Stimulated activated naive B cell treated with anti-CD40 and anti-IgM and Interleukin-4, amounts not matched to agents 10 μg/mL and 1 μg/mL and 100 μg/mL, for 72 hours (primary cell): ENCODE results near the gene FYB1.

Source experiments
- ATAC-seq, 2 donors: fragments of 150-1000 bp; cut with Tn5 transposase; replicated peaks; 2 replicates each; pipeline ENCODE4 v1.10.0; 2021; ENCODE audit warnings: moderate library complexity in 1 of 2
- DNase-seq: peaks from one replicate; pipeline ENCODE4 v3.0.0; 2021
- H3K27ac Mint-ChIP-seq: one replicate; pipeline ENCODE4 v1.8.0; 2022; ENCODE audit warnings: mild to moderate bottlenecking, mixed read lengths
- H3K27me3 Mint-ChIP-seq, 2 donors: one replicate each; pipeline ENCODE4 v1.8.0; 2022; ENCODE audit warnings: mixed read lengths in 2 of 2
- H3K36me3 Mint-ChIP-seq, 2 donors: one replicate each; pipeline ENCODE4 v1.8.0; 2022; ENCODE audit warnings: mixed read lengths in 2 of 2, mild to moderate bottlenecking in 1 of 2
- H3K4me1 Mint-ChIP-seq, 2 donors: one replicate each; pipeline ENCODE4 v1.8.0; 2022; ENCODE audit warnings: mixed read lengths in 2 of 2, mild to moderate bottlenecking in 1 of 2
- H3K4me3 Mint-ChIP-seq, 2 donors: one replicate each; pipeline ENCODE4 v1.8.0; 2022; ENCODE audit warnings: mild to moderate bottlenecking in 2 of 2, mixed read lengths in 2 of 2, moderate library complexity in 1 of 2
- H3K9me3 Mint-ChIP-seq, 2 donors: one replicate each; pipeline ENCODE4 v1.8.0; 2022; ENCODE audit warnings: mixed read lengths in 2 of 2, mild to moderate bottlenecking in 1 of 2

Gene FYB1, protein sequence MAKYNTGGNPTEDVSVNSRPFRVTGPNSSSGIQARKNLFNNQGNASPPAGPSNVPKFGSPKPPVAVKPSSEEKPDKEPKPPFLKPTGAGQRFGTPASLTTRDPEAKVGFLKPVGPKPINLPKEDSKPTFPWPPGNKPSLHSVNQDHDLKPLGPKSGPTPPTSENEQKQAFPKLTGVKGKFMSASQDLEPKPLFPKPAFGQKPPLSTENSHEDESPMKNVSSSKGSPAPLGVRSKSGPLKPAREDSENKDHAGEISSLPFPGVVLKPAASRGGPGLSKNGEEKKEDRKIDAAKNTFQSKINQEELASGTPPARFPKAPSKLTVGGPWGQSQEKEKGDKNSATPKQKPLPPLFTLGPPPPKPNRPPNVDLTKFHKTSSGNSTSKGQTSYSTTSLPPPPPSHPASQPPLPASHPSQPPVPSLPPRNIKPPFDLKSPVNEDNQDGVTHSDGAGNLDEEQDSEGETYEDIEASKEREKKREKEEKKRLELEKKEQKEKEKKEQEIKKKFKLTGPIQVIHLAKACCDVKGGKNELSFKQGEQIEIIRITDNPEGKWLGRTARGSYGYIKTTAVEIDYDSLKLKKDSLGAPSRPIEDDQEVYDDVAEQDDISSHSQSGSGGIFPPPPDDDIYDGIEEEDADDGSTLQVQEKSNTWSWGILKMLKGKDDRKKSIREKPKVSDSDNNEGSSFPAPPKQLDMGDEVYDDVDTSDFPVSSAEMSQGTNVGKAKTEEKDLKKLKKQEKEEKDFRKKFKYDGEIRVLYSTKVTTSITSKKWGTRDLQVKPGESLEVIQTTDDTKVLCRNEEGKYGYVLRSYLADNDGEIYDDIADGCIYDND

GRCh38 chr5:39219437-39219836 is at the start of gene FYB1:
Gene FYB1 (minus strand): TSS chr5:39219563. CDS start chr5:39202960, 16,603 bp downstream.
- no peaks in the 10 kb centered on the region for H3K27me3 Mint-ChIP-seq
- no peaks in the 10 kb centered on the region for H3K9me3 Mint-ChIP-seq
- ATAC-seq, result no peak
- H3K36me3 Mint-ChIP-seq, result no peaks in the 10 kb centered on the region
- no peak within 1 kb of the TSS for H3K4me3 Mint-ChIP-seq
- H3K4me1 Mint-ChIP-seq, result peaks cover 3 to 7% of the 10 kb centered on the region in 2 donors
- H3K27ac Mint-ChIP-seq, result no peak within 1 kb of the TSS
- no peak for DNase-seq

GRCh38 chr5:39267186-39267585 is 47.8 kb upstream of the FYB1 start:
- ATAC-seq, result no peak
- DNase-seq, result no peak
- Mint-ChIP-seq H3K4me3 (no peak overlapping the region), H3K36me3 (no peaks in the 10 kb centered on the region), H3K4me1 (peaks cover 4 to 8% of the 10 kb centered on the region in 2 donors), H3K9me3 (peaks cover 0 to 2% of the 10 kb centered on the region in 2 donors), H3K27me3 (no peaks in the 10 kb centered on the region), H3K27ac (no peak overlapping the region)

GRCh38 chr5:39266442-39266841 is 47.1 kb upstream of the FYB1 start:
- no peak overlapping the region for H3K4me3 Mint-ChIP-seq
- H3K27me3 Mint-ChIP-seq, result no peaks in the 10 kb centered on the region
- H3K27ac Mint-ChIP-seq, result no peak overlapping the region
- H3K4me1 Mint-ChIP-seq, result peaks cover 4 to 8% of the 10 kb centered on the region in 2 donors
- peaks cover 0 to 2% of the 10 kb centered on the region in 2 donors for H3K9me3 Mint-ChIP-seq
- H3K36me3 Mint-ChIP-seq, result no peaks in the 10 kb centered on the region
- ATAC-seq, result no peak
- no peak for DNase-seq

GRCh38 chr5:39264528-39264927 is 45.2 kb upstream of the FYB1 start:
- Mint-ChIP-seq H3K36me3 (no peaks in the 10 kb centered on the region), H3K9me3 (peaks cover 0 to 2% of the 10 kb centered on the region in 2 donors), H3K27me3 (no peaks in the 10 kb centered on the region), H3K4me1 (peaks cover 4 to 5% of the 10 kb centered on the region in 2 donors), H3K27ac (no peak overlapping the region), H3K4me3 (no peak overlapping the region)
- DNase-seq (no peak), ATAC-seq (no peak)

DNA sequence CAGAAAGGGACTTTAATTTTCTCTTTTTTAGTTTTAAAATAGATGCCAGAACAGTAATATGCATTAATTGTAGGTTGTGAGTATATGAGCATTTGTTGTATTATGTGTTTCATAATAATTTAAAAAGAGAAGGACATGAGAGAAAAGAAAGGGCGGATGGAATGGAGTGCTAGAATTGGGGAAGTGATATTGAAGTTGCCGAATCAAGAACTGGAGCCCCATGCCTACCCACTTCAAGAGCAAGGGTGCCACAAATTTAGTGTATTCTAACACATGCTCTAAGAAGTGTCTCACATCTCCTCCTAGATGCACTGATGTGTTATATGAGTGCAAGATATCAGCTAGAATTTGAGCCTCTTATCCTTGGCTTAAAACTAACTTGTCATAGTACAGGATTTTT is 43.6 kb upstream of the FYB1 start:
- Mint-ChIP-seq H3K4me1 (peaks cover 4 to 5% of the 10 kb centered on the region in 2 donors), H3K9me3 (peaks cover 0 to 2% of the 10 kb centered on the region in 2 donors), H3K27ac (no peak overlapping the region), H3K4me3 (no peak overlapping the region), H3K36me3 (no peaks in the 10 kb centered on the region), H3K27me3 (peaks cover 0 to 7% of the 10 kb centered on the region in 2 donors)
- ATAC-seq (no peak), DNase-seq (no peak)

GRCh38 chr5:39260095-39260494 is 40.7 kb upstream of the FYB1 start:
- H3K27ac Mint-ChIP-seq, result no peak overlapping the region
- peaks cover 4 to 7% of the 10 kb centered on the region in 2 donors for H3K4me1 Mint-ChIP-seq
- no peaks in the 10 kb centered on the region for H3K36me3 Mint-ChIP-seq
- no peak overlapping the region for H3K4me3 Mint-ChIP-seq
- no peak for ATAC-seq
- H3K27me3 Mint-ChIP-seq, result peaks cover 5 to 14% of the 10 kb centered on the region in 2 donors
- H3K9me3 Mint-ChIP-seq, result peaks cover 0 to 2% of the 10 kb centered on the region in 2 donors
- no peak for DNase-seq

DNA sequence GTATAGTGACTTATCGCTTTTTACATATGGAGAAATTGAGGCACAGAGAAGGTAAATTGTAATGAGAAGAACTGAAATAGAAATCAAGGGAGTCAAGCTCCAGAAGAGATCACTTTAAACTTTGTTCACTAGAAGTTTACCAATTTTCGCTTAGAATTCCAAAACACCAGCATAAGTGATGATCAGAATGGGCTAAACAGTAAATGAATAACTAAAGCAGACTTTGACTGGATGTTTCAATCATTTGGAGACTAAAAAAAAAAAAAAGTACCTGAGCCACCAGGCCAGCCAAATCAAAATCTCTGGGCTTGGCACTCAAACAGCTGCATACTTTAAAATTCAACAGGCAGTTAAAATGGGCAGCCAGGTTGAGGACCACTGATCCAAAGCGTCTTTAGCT is 38.2 kb upstream of the FYB1 start:
- DNase-seq (no peak), ATAC-seq (no peak)
- peaks cover 0 to 2% of the 10 kb centered on the region in 2 donors for H3K4me1 Mint-ChIP-seq
- no peaks in the 10 kb centered on the region for H3K36me3 Mint-ChIP-seq
- H3K27me3 Mint-ChIP-seq, result peaks cover 9 to 14% of the 10 kb centered on the region in 2 donors
- no peak overlapping the region for H3K27ac Mint-ChIP-seq
- H3K4me3 Mint-ChIP-seq, result no peak overlapping the region
- H3K9me3 Mint-ChIP-seq, result no peaks in the 10 kb centered on the region

DNA sequence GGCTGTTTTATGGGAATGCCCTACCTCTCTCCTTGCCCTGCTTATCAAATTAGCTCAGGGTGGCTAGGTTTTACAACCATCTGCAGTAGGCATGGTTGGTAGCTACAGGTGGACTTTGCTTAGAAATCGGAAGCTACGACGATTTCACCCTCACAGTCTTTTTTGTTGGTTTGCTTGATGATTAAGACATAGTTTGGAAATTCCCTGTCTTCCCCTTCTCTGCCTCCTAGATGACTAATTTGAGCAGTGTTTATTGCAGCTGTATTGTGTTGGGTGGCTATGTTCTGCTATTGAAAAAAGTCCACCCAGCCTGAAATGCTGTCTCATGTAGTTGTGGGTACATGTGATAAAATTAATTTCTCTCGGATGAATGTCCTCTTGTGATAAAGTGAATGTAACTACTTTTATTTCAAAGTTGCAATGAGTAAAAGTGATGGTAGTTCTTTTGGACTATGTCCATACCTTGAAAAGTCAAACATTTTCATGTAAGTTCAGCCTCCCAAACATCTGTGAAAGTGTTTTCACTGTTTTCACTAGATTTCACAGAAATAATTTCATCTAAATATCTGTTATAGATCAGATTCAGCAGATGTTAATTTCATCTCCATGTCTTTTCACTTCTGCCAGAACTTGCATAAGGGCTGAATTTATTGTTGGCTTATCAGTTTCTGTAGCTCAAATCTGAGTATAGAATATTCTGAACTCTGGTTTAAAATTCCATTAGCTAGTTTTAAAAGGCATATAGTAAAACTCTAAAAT is 37.3 kb upstream of the FYB1 start:
- Mint-ChIP-seq H3K27me3 (peaks cover 9 to 14% of the 10 kb centered on the region in 2 donors), H3K36me3 (no peaks in the 10 kb centered on the region), H3K4me3 (no peak overlapping the region), H3K4me1 (peaks cover 0 to 2% of the 10 kb centered on the region in 2 donors), H3K9me3 (no peaks in the 10 kb centered on the region), H3K27ac (no peak overlapping the region)
- DNase-seq (no peak), ATAC-seq (peak; percentile 64 to 83)

DNA sequence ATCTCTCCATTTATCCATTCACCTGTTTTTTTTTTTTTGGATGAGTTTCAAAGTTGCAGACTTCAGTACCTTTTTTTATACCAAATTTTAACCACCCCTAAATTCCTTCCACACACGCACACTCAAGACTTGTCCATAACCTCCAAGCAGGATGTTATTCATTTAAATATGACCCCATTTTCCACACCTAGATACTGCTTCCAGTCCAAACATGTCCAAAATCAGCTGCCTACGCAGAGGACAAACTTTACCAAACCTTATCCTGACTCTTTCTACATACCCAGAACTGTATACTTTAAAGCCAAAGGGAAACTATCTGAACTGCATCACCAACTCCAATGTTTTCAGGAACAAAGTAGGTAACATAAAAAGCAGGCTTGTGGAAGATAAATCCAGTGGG is 36.0 kb upstream of the FYB1 start:
- H3K27ac Mint-ChIP-seq, result no peak overlapping the region
- H3K36me3 Mint-ChIP-seq, result no peaks in the 10 kb centered on the region
- DNase-seq (no peak), ATAC-seq (no peak)
- H3K27me3 Mint-ChIP-seq, result peaks cover 9 to 14% of the 10 kb centered on the region in 2 donors
- H3K9me3 Mint-ChIP-seq, result peaks cover 2 to 4% of the 10 kb centered on the region in 2 donors
- no peak overlapping the region for H3K4me3 Mint-ChIP-seq
- H3K4me1 Mint-ChIP-seq, result peaks cover 0 to 2% of the 10 kb centered on the region in 2 donors

GRCh38 chr5:39254671-39255070 is 35.3 kb upstream of the FYB1 start:
- Mint-ChIP-seq H3K27me3 (peaks cover 9 to 14% of the 10 kb centered on the region in 2 donors), H3K4me3 (no peak overlapping the region), H3K4me1 (peaks cover 0 to 2% of the 10 kb centered on the region in 2 donors), H3K36me3 (peaks cover 1 to 4% of the 10 kb centered on the region in 2 donors), H3K9me3 (peaks cover 7 to 10% of the 10 kb centered on the region in 2 donors), H3K27ac (no peak overlapping the region)
- DNase-seq (no peak), ATAC-seq (no peak)

GRCh38 chr5:39253196-39253595 is 33.8 kb upstream of the FYB1 start:
- H3K9me3 Mint-ChIP-seq, result peaks cover 12 to 13% of the 10 kb centered on the region in 2 donors
- ATAC-seq (no peak), DNase-seq (no peak)
- H3K27ac Mint-ChIP-seq, result no peak overlapping the region
- peaks cover 0 to 2% of the 10 kb centered on the region in 2 donors for H3K4me1 Mint-ChIP-seq
- peaks cover 1 to 4% of the 10 kb centered on the region in 2 donors for H3K36me3 Mint-ChIP-seq
- peaks cover 9% of the 10 kb centered on the region in 2 donors for H3K27me3 Mint-ChIP-seq
- H3K4me3 Mint-ChIP-seq, result no peak overlapping the region

GRCh38 chr5:39249564-39250274 is 30.4 kb upstream of the FYB1 start:
- Mint-ChIP-seq H3K36me3 (peaks cover 1 to 4% of the 10 kb centered on the region in 2 donors), H3K27me3 (peaks cover 0 to 14% of the 10 kb centered on the region in 2 donors), H3K27ac (no peak overlapping the region), H3K4me3 (no peak overlapping the region), H3K4me1 (no peaks in the 10 kb centered on the region), H3K9me3 (peaks cover 12 to 13% of the 10 kb centered on the region in 2 donors)
- ATAC-seq (no peak), DNase-seq (no peak)

GRCh38 chr5:39249069-39249468 is 29.7 kb upstream of the FYB1 start:
- no peak for ATAC-seq
- Mint-ChIP-seq H3K9me3 (peaks cover 12 to 13% of the 10 kb centered on the region in 2 donors), H3K4me1 (no peaks in the 10 kb centered on the region), H3K27ac (no peak overlapping the region), H3K36me3 (peaks cover 1 to 4% of the 10 kb centered on the region in 2 donors), H3K27me3 (peaks cover 0 to 10% of the 10 kb centered on the region in 2 donors), H3K4me3 (no peak overlapping the region)
- no peak for DNase-seq
